SHP77 (cell line): ENCODE measurements around the gene PLD3.

ENCODE experiments used
- DNase-seq, 2 experiments: peaks; one replicate each; lab custom pipeline; 2025; lab: John Stamatoyannopoulos, UW

Gene PLD3, protein sequence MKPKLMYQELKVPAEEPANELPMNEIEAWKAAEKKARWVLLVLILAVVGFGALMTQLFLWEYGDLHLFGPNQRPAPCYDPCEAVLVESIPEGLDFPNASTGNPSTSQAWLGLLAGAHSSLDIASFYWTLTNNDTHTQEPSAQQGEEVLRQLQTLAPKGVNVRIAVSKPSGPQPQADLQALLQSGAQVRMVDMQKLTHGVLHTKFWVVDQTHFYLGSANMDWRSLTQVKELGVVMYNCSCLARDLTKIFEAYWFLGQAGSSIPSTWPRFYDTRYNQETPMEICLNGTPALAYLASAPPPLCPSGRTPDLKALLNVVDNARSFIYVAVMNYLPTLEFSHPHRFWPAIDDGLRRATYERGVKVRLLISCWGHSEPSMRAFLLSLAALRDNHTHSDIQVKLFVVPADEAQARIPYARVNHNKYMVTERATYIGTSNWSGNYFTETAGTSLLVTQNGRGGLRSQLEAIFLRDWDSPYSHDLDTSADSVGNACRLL

DNA sequence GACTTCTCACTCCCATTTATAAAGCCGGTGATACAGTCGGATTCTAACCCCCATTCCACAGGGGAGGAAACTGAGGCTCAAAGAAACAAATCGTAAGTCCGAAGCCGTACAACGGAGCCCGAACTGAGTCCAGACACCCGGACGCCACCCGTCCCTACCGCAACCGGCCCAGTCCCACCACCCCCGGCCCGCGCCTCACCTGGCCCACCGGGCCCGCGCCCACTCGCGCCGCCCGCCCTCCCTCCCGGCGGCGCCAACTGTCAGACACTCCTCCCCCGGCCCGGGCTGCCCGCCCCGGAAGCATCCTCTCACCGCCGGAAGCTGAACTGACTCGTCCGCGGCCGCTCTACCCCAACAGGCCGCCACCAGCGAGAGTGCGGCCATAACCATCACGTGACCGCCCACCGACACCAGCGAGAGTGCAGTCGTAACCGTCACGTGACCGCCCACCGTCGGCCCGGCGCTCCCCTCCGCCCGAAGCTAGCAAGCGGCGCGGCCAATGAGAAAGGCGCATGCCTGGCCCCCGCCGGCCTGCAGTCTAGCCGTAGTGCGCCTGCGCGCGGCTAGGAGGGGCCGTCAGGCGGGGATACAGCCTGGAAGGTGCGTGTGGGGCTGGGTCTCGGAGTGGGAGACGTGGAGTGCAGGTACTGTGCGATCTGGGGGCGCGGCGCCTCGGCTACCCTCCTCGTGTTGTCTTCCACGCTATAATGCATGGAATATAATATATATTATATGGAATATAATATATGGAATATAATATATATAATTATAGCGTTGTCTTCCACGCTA is at the start of gene PLD3, which contains the start of gene C19orf47:
Gene PLD3 (plus strand): TSS at position 571 of the 789 bp plus-strand sequence. CDS start 17,789 bp downstream, outside the sequence.
Gene C19orf47 (minus strand): TSS at position 273 of the 789 bp plus-strand sequence. CDS start 6,540 bp downstream, outside the sequence.
- DNase-seq, result peak; percentile 99 to 100

DNA sequence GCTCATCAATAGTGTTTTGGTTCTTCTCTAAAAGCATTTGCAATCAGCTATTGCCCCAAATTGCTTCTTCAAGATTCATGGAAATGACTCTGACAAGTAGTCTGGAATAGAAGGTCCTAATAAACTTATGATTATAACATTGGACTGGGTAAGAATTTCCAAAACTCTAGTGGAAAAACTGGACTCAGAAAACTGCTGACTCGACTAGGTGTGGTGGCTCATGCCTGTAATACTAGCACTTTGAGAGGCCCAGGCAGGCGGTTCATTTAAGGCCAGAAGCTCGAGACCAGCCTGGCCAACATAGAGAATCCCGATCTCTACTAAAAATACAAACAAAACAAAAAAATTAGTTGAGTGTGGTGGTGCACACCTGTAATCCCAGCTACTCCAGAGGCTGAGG is 47.8 kb upstream of the PLD3 start:
- DNase-seq, result no peak

DNA sequence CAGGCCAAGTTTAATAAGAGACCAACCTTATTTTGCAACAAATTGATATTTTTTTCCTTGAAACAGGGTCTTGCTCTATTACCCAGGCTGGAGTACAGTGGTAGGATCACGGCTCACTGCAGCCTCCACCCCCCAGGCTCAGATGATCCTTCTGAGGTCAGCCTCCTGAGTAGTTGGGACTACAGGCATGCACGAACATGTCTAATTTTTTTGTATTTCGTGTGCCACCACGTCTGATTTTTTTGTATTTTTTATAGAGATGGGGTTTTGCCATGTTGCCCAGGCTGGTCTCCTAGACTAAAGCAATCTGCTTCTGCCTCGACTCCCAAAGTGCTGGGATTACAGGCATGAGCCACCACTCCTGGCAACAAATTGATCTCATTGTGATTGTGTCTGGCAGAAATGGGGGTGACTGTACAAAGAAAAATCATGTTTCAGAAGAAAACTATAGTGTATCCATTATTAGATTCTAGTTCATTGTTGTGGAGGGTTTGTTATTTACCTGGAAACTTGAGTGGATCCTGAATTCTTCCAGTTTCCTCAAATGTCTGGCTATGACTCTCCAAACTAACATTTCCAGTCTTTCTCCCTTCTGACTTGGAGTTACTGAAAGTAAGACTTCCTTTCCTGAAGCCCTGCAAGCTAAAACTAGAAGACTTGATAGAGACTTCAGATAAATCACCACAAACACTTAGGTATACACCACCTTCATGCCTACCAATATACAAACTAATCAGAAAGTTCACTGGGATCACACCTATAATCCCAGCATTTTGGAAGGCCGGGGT is 46.1 kb upstream of the PLD3 start:
- no peak for DNase-seq

DNA sequence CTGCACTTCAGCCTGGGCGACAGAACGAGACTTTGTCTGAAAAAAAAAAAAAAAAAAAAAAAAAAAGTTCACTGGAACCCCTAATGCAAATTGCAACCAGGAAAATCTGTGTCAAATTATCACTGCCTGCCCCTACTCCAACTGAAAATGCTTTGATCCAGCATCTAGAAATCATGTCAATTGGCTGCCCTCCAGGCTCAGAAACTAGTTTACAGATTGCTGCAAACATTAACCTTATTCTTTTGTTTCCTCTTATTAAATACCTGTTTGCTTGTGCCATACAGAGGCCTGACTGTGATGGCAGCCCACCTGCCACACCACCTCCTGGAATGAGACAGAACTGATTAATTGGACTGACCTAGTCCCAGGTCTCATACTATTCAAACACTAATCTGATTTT is 44.7 kb upstream of the PLD3 start:
- no peak for DNase-seq

DNA sequence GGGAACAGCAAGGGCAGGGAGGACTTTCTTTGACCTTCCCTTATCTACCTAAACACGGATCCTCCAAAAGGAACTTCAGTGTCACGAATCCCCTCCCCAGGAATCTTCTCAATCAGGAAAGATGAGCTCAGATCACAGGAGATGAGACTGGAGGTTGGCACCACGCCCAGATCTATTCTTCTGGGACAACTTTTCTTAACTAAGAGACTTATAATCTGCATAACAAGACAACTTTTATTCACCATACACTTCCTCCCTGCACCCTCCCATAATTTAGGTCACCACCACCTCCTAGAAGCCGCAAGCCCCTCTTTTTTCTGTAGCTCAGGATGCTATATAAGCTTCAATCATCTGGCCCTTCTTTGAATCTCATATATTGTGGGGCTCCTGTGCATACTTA is 44.2 kb upstream of the PLD3 start:
- no peak for DNase-seq

DNA sequence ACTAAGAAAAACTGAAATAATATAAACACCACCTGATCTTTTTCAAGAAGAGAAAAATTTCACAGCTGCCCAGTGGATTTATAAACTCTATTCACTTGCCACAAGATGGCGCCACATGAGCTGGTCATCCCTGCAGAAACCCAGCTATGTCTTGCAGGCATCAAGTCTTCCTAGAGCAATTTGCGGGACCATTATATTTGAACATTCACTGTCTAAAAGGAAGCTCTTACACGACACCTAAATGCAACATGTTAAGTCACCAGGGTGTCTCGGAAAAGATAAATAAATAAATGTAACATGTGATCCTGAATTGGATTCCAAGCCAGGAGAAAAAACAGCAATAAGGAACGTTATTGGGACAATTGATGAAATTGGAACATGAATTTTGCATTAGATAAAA is 43.1 kb upstream of the PLD3 start:
- peak; percentile 89 to 93 for DNase-seq

DNA sequence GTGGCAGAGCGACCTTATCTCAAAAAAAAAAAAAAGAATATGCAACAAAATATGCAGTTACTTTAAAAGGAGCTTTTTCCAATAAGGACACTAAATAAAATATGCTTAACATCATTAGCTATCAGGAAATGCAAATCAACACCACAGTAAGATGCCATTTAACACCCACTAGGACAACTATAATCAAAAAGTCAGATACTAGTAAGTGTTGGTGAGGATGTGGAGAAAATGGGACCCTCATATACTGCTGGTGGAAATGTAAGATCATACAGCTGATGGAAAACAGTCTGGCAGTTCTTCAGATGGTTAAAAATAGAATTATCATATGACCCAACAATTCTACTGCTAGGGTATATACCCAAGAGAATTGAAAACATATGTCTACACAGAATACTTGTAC is 38.8 kb upstream of the PLD3 start:
- no peak for DNase-seq

DNA sequence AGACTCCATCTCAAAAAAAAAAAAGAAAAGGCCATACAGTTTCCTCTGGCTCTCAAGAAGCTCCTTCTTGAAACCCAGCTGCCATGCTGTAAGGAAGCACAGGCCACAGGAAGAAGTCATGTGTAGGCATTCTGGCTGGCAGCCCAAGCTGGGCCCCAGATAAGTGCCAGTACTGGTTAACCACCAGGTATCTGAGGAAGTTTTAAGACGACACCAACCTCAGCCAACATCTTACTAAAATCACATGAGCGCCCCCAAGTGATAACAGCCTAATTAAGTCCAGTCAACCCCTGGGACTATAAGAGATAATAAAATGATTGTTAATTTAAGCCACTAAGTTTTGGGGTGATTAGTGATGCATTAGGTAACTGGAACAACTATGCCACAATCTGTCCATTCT is 36.0 kb upstream of the PLD3 start:
- no peak for DNase-seq

DNA sequence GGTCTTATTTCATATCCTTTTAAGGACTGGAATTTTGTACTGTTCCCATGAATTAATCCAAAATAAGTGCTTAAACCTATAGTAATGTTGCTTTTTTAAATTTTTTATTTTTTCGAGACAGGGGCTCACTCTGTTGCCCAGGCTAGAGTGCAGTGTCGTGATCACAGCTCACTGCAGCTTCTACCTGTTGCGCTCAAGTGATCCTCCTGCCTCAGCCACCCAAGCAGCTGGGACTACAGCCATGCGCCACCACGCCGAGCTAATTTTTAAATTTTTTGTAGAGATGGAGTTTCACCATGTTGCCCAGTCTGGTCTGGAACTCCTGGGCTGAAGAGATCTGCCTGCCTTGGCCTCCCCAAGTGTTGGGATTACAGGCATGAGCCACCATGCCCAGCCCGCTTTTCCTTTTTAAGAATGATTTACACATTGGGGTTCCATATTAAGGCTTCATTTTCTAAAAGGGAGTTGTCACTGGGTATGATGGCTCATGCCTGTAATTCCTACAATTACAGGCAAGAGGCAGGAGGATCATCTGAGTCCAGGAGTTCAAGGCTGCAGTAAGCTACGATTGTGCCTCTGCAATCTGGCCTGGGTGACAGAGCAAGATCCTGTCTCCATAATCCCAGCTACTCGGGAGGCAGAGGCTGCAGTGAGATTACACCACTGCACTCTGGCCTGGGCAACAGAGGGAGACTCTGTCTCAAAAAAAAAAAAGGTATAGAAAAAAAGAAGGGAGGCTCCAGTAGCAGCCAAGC is 35.1 kb upstream of the PLD3 start:
- DNase-seq, result no peak

DNA sequence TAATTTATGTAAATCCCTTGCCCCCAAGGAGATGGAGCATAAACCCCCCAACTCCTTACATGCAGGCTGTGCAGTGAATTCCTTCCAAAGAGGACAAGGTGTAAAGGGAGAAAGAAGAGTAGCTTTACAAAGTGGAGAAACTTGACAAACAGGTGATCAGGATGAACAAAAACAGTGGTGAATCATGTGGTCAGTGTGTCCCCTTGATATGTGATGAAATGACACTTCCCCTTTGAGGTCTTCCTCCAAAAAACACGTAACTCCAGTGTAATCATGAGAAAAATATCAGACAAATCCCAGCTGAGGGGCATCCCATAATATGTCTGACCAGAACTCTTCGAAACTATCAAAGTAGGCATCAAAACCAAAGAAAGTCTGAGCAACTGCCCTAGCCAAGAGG is 33.8 kb upstream of the PLD3 start:
- no peak for DNase-seq

DNA sequence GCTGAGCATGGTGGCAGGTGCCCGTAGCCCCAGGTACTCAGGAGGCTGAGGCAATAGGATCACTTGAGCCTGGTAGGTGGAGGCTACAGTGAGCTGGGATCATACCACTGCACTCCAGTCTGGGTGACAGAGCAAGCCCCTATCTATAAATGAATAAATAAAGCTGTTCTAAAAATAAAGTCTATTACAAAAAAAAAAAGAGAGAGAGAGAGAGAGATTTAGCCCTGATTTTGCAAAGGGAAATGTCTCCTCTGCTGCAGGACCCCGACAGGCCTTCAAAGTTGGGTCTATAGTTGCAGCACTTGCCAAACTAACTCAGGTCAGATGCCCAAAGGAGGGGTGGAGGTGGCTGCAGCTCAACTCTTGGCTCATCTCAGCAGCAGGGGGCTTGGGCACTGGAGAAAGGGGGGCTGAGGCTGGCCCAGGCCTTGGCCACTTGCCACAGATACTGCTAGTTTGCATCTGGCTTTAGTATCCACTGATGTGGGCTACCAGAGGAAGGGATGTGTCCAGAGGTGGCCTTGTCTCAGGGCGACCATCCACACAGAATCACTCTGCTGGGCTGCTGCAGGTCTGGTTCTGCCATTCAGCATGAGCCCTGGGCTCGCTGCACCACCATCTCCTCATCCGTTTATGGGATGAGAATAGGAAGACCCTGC is 32.6 kb upstream of the PLD3 start:
- DNase-seq, result no peak

DNA sequence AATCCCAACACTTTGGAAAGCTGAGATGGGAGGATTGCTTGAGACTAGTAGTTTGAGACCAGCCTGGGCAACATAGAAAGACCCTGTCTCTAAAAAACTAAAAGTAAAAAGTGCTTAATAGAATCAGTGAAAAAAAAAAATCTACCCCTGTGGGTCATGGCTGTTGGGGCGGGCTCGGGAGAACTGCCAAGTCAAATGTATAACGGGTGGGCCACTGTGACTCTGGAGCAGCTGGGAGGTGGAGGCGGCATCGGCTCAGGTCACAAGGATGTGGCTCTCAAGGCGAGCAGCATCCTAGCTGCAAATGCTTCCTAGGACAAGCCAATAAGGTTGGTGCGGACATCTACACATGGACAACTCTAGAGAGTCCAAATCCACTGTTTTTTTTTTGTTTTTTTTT is 31.2 kb upstream of the PLD3 start:
- DNase-seq, result no peak

DNA sequence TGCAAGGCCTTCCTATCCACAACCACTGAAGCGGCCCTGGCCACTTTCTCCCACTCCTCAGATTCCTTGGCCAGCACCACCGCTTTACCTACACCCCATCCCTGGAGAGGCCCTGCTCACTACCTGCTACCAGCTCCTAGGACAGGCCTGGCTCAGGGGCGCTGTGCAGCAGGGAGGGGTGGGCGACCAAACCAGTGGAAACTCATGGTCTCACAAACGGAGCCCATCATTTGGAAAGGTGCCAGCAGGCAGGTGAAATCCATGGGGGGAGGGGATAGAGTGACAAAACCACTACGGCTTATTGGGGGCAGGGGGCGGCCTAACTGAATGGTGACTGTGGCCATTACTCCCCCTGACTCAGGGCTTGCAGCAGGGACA is 27.9 kb upstream of the PLD3 start:
- no peak for DNase-seq

DNA sequence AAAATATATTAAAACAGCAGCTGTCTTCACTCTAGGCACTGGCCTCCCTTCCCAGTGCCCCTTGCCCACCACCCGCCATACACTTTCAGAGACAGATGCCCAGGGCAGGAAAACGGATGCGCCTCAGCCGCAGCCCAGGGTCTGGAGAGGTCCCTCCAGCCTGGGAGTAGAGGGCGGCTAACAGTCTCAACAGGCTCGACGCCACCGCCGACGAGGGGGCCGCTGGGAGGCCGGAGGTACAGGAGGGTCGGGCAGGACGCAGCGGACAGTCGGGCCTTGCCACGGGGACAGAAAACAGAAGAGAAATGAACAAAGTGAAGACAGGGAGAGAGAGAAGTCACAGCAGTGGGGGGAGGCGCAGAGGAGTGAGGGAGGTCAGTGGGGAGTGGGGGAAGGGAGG is 27.4 kb upstream of the PLD3 start:
- no peak for DNase-seq

DNA sequence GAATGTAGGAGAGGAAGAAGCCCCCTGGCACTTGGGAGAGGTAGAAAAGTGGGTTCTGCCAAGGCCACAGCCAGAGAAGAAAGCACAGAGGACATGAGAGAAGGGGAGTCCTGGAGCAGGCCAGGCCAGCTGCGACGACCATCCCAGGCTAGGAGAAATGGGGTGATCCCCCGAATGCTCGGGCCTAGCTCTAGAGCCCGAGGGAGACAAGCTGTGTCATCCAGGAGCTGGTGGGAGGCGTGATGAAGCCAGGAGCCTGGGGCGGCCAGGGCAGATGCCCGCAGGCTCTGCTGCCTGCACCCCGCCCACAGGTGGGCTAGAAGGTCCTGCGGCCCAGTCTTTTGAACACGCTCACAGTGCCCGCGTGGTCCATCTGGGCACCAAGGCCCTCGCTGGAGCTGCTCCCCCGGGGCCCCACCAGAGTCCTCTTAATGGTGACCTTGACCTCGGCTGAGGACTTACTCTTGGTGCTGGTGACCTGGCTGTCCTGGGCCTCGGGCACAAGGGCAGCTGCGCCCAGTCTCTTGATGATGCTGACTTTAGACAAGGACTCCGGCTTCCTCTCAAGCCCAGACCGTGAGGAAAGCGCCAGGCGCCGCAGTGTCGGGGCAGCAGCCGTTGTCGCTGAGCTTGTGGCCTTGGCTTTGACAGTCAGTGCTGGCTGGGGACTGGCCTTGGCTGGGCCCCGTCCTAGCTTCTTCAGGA is 26.8 kb upstream of the PLD3 start:
- no peak for DNase-seq

DNA sequence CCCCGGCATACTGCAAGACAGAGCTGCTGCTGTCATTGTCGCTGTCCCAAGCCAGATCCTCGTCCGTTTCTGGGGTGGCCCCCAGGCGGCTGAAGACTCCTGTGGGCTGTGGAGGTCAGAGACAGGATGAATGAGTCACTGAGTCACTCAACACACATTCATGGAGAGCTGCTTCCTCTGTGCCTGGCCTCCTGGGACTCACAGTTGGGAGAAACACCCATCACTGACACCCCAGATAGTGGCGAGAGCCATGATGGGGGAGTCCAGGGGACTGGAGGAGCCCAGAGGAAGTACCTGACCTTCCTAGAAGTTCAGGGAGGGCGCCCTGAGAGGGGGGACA is 26.3 kb upstream of the PLD3 start:
- no peak for DNase-seq

DNA sequence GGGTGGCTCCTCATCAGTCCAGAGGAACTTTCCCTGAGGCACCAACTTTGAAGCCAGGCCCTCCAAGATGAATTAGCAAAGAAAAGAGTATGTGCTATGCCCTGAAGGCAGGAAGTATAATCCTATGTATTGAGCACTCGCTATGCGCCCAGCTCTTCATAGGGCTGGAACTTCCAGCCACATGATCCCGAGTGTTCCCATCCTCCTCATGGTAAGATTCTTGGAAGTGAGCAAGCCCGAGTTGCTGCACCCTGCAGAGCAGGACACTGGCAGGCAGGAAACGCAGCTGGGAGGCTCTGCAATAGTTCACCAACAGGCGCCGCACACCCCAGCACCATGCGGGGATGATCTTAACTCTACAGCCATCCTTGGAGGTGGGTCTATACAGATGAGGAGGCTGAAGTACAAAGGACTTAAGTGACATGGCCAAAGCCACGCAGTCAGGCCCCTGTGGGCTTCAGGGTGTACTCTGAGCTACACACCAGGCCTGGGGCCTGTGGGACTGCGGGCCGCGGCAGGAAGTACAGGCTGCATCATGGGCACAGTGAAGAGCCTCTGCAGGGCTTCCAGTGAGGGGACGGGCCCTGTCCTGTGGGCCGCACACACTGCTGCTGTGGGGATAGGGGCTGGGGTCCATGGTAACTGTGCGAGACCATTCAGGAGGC is 25.4 kb upstream of the PLD3 start:
- no peak for DNase-seq

DNA sequence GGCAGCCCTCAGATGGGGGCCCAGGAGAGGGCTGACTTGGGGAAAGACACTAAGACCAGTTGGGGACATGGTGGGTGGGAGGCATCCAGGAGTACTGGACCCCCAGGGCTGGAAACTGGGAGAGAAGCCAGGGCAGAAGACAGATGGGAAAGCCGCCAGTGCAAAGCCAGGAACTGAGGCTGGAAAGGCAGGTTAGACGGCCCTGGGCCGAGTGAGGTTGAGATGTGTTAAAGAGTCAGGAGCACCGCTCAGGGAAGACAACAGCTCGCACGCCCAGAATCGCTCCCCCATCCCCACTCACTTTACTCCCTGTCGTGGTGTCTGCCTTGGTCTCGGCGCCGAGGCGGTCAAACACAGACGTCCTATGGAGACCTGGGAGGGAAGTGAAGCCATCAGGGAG is 24.8 kb upstream of the PLD3 start:
- no peak for DNase-seq

DNA sequence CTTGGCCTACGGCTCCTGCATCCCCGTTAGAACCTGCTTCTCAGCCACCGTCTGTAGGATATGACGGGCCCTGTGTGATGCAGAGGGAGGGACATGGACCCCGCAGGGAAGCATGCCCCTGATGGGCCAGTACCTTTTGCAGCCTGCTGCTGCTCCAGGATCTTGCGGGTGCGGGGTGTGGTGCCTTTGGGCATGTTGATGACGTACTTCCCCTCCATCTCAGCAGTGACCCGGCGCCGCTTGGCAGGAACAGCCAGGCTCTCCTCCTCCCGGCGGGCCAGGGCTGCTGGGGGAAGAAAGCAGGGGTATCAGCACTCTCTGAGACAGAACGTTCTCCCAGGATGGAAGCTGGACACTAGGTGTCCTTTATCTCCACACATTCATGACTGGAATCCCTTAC is 22.3 kb upstream of the PLD3 start:
- DNase-seq, result no peak

DNA sequence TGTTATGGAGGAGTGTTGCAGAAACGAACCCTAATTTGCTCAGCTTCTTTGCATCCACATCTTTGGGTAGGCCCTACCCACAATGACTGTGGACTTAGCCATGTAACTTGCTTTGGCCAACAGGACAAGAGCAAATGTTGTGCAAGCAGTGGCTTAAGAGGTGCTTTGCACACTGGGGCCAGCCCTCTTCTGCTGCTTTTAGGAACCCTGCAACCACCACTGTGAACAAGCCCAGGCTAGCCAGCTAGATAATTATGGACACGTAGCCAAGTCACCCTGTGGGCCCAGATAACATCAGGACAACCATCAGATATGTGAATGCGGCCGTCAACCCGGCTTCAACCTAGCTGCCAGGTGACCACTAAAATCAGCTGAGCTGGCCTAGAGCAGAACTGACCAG is 17.4 kb upstream of the PLD3 start:
- no peak for DNase-seq
